Endodermal cell (in vitro differentiated cells): ENCODE data around the gene ANKRD10. TPM values are rescaled to one million over a fixed set of nuclear protein-coding genes. Genes with fewer than 3 reads are reported as not detected.
A peak's percentile ranks its signal among the peaks of the same experiment; 100 is the strongest.

ENCODE experiments used
- DNase-seq: peaks from one replicate; pipeline ENCODE4 v3.0.0-alpha.2; 2017
- H3K27ac ChIP-seq: 2 replicates; pipeline ENCODE4 v1.5.1; 2013; ENCODE audit warnings: mild to moderate bottlenecking, low read depth, low read length, moderate library complexity
- H3K27me3 ChIP-seq: 2 replicates; pipeline ENCODE4 v1.6.1; 2013; ENCODE audit warnings: mild to moderate bottlenecking, low read length, moderate library complexity; ENCODE audit not compliant: insufficient read depth, control insufficient read depth, poor library complexity, severe bottlenecking
- H3K36me3 ChIP-seq: 2 replicates; pipeline ENCODE4 v1.7.0; 2013; ENCODE audit warnings: mild to moderate bottlenecking, low read length, moderate library complexity; ENCODE audit not compliant: control insufficient read depth, insufficient read depth
- H3K4me1 ChIP-seq: one replicate; pipeline ENCODE4 v1.7.0; 2013; ENCODE audit warnings: low read length; ENCODE audit not compliant: control insufficient read depth, insufficient read depth
- H3K4me3 ChIP-seq: 2 replicates; pipeline ENCODE4 v1.5.1; 2013; ENCODE audit warnings: mild to moderate bottlenecking, low read length, moderate library complexity
- H3K9ac ChIP-seq: 2 replicates; pipeline ENCODE4 v1.6.1; 2013; ENCODE audit warnings: mild to moderate bottlenecking, low read length, moderate library complexity; ENCODE audit not compliant: poor library complexity, severe bottlenecking; ENCODE audit errors: extremely low read depth
- H3K9me3 ChIP-seq: 2 replicates; pipeline ENCODE4 v1.6.1; 2013; ENCODE audit warnings: mild to moderate bottlenecking, low read length, moderate library complexity; ENCODE audit not compliant: control insufficient read depth
- H3K27ac Mint-ChIP-seq: 2 replicates; pipeline ENCODE4 v1.8.0; 2020; ENCODE audit warnings: mixed read lengths
- H3K27me3 Mint-ChIP-seq: 2 replicates; pipeline ENCODE4 v1.8.0; 2021; ENCODE audit warnings: mild to moderate bottlenecking, mixed read lengths; ENCODE audit not compliant: insufficient read depth
- H3K36me3 Mint-ChIP-seq: 2 replicates; pipeline ENCODE4 v1.8.0; 2020; ENCODE audit warnings: low read depth, mixed read lengths
- H3K4me1 Mint-ChIP-seq: 2 replicates; pipeline ENCODE4 v1.8.0; 2020; ENCODE audit warnings: mixed read lengths
- H3K4me3 Mint-ChIP-seq: 2 replicates; pipeline ENCODE4 v1.8.0; 2020; ENCODE audit warnings: mild to moderate bottlenecking, moderate library complexity, mixed read lengths
- H3K9me3 Mint-ChIP-seq: 2 replicates; pipeline ENCODE4 v1.8.0; 2020; ENCODE audit warnings: mild to moderate bottlenecking, mixed read lengths
- WGBS, 2 experiments: methylation state at CpG; one replicate each; pipeline versions ENCODE4 v1.1.5 to v1.1.7; 2013; ENCODE audit warnings: missing lambda C conversion rate in 2 of 2, mixed read lengths in 1 of 2; ENCODE audit not compliant: insufficient coverage in 1 of 2, insufficient read length in 1 of 2; 5-methylcytosine and 5-hydroxymethylcytosine counted together
- long read RNA-seq, 4 experiments: library from polyadenylated mRNA in 2 of 4; library from RNA in 1 of 4; library from capped mRNA in 1 of 4; stranded (forward) in 3 of 4; unstranded in 1 of 4; transcript quantifications; one replicate each; pipeline ENCODE4 v2.0.0, GENCODE V29; 2020 to 2021; ENCODE audit warnings: inconsistent platforms in 1 of 4
- polyA plus RNA-seq, 2 experiments: library from polyadenylated mRNA; stranded (reverse); fragments of 50-300 nt; gene quantifications; one replicate each; pipeline ENCODE4 v1.2.3, GENCODE V29; 2013
- total RNA-seq, 2 donors: library from RNA; stranded (reverse); fragmentation: NEBNext Ultra II Directional in 1 of 2; extraction: Animal tissue kit (Norgen Biotek cat#: 25700) in 1 of 2; gene quantifications; 2 replicates in 1 of 2; 3 replicates in 1 of 2; pipeline ENCODE4 v1.2.1, GENCODE V29; 2021
- TF ChIP-seq, protein P1 (sequence below): fragments of 200-600 bp; sonication (generic); conservative IDR thresholded peaks from 2 replicates; pipeline ENCODE4 v1.5.0; 2021; ENCODE audit warnings: antibody characterized with exemption, mild to moderate bottlenecking

ANKRD10 gene
- 100 to 1,000 TPM; 148 to 182 TPM for total RNA-seq
- 145 TPM for polyA plus RNA-seq (2013, experiment 1 of 2)
- polyA plus RNA-seq (2013, experiment 2 of 2): 147 TPM
- long read RNA-seq, experiment 1, transcript ANKRD10-202 (5 exons, 1,193 nt): major isoform, 5 of 26 reads
- long read RNA-seq, experiment 1, partial matches to known transcripts: 7 of 26 reads
- long read RNA-seq, experiment 1, other reads (novel, unspliced or antisense): 12 of 26 reads
- long read RNA-seq, experiment 2, transcript ANKRD10-207 (2 exons, 446 nt): major isoform, 6 of 105 reads
- long read RNA-seq, experiment 2, transcript ANKRD10-201 (6 exons, 2,495 nt): minor isoform, 5 of 105 reads
- long read RNA-seq, experiment 2, partial matches to known transcripts: 28 of 105 reads
- long read RNA-seq, experiment 2, other reads (novel, unspliced or antisense): 62 of 105 reads
- long read RNA-seq, experiment 3, transcript ANKRD10-202 (5 exons, 1,193 nt): minor isoform, 26 of 200 reads
- long read RNA-seq, experiment 3, transcript ANKRD10-201 (6 exons, 2,495 nt): major isoform, 69 of 200 reads
- long read RNA-seq, experiment 3, partial matches to known transcripts: 35 of 200 reads
- long read RNA-seq, experiment 3, other reads (novel, unspliced or antisense): 70 of 200 reads
- long read RNA-seq, experiment 4, transcript ANKRD10-202 (5 exons, 1,193 nt): major isoform, 12 of 55 reads
- long read RNA-seq, experiment 4, partial matches to known transcripts: 16 of 55 reads
- long read RNA-seq, experiment 4, other reads (novel, unspliced or antisense): 24 of 55 reads

DNA sequence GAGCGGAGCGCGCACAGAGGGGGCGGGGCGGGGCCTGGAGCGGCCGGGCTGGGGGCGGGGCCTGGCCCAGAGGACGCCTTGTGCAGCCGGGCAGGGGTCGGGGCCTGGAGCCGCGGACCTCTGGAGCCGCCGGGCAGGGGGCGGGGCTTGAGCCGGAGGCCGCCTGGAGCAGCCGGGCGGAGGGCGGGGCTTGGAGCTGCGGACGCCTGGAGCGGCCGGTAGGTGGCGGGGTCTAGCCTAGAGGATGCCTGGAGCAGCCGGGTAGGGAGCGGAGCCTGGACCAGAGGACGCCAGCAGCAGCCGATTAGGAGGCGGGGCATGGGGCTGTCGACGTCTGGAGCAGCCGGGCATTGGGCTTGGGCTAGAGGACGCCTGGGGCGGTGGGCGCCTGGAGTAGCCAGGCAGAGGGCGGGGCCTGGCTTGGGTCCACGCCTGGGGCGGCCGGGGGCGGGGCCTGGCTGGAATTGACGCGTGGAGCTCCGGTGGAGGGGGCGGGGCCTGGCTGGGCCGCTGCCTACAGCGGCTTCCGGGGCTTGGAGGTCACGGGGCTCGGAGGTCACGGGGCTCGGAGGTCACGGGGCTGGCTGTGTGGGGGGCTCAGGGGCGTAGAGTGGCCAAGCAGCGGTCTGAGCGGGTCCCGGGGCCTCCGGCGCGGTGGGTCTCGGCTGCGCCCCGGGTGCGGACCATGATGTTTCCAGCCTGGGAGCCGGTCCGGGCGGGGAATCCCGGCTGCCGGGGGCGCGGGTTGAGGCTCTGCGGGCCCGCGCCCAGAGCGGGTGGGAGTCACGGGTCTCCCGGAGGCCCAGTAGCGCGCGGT is at the start of gene ANKRD10:
Gene ANKRD10 (minus strand): TSS at position 13 of the 817 bp plus-strand sequence. CDS start 135 bp downstream, outside the sequence.
- 0 to 1% methylated on average over 29 to 81 of the region's 81 CpGs for WGBS, 2 experiments
- Mint-ChIP-seq H3K4me1 (peaks cover 34% of the 10 kb centered on the region), H3K36me3 (peaks cover 14% of the 10 kb centered on the region), H3K9me3 (no peaks in the 10 kb centered on the region), H3K27me3 (no peaks in the 10 kb centered on the region), H3K27ac (peak within 1 kb of the TSS; percentile 96), H3K4me3 (peak within 1 kb of the TSS; percentile 87)
- Histone ChIP-seq H3K27ac (peak within 1 kb of the TSS; percentile 99), H3K9me3 (no peaks in the 10 kb centered on the region), H3K27me3 (no peaks in the 10 kb centered on the region), H3K36me3 (peaks cover 11% of the 10 kb centered on the region), H3K4me1 (no peaks in the 10 kb centered on the region), H3K9ac (peak within 1 kb of the TSS; percentile 95), H3K4me3 (peak within 1 kb of the TSS; percentile 99)
- peak; percentile 100 for DNase-seq
- TF ChIP-seq, protein P1, sequence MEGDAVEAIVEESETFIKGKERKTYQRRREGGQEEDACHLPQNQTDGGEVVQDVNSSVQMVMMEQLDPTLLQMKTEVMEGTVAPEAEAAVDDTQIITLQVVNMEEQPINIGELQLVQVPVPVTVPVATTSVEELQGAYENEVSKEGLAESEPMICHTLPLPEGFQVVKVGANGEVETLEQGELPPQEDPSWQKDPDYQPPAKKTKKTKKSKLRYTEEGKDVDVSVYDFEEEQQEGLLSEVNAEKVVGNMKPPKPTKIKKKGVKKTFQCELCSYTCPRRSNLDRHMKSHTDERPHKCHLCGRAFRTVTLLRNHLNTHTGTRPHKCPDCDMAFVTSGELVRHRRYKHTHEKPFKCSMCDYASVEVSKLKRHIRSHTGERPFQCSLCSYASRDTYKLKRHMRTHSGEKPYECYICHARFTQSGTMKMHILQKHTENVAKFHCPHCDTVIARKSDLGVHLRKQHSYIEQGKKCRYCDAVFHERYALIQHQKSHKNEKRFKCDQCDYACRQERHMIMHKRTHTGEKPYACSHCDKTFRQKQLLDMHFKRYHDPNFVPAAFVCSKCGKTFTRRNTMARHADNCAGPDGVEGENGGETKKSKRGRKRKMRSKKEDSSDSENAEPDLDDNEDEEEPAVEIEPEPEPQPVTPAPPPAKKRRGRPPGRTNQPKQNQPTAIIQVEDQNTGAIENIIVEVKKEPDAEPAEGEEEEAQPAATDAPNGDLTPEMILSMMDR: peak; percentile 91

DNA sequence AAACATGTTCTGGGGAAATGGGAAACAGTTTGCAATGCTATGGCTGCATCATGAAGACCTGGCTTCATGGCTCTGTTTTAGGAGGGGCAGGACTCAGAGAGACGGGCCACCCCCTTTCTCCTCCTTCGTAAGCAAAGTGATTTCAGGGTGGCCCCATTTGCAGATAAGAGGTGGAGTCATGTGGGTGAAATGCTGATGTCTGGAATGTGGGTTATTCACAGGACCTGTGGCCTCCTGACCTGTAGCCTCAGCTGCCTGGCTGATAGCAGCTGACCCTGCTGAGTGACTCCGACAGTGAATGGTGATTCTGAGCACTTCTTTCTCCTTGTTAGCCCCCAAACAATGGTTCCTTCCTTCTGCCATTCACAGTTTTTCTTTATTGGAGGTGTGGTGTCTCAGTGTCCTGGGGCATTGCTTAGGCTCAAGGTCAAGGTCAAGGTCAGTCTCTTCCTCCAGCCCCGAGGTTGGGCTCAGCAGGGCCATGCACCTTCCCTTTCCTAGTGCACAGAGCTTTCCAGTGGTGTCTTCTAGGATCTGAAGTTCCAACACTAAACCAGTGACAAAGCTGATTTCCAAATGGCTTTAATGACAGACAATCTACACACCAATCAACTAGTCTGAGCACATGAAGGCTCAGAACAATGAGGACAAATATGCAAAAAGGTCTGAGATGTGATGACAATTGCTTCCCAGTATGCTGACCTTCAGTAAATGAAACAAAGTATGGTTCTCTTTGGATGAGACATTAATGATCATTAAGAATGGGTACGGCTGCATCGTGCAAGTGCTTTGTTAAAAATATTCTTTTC is 49.6 kb upstream of the ANKRD10 start:
- peaks cover 1% of the 10 kb centered on the region for H3K27me3 Mint-ChIP-seq
- Histone ChIP-seq H3K36me3 (no peaks in the 10 kb centered on the region), H3K9me3 (peaks cover 69% of the 10 kb centered on the region), H3K27me3 (no peaks in the 10 kb centered on the region), H3K4me1 (no peaks in the 10 kb centered on the region), H3K9ac (no peak overlapping the region), H3K4me3 (peak overlapping the region; percentile 16), H3K27ac (no peak overlapping the region)
- no peak overlapping the region for H3K27ac Mint-ChIP-seq
- H3K9me3 Mint-ChIP-seq: peaks cover 64% of the 10 kb centered on the region
- H3K4me3 Mint-ChIP-seq: no peak overlapping the region
- peaks cover 6% of the 10 kb centered on the region for H3K4me1 Mint-ChIP-seq
- WGBS, 2 experiments: 70 to 84% methylated on average over 2 to 5 of the region's 6 CpGs
- peaks cover 1% of the 10 kb centered on the region for H3K36me3 Mint-ChIP-seq
- DNase-seq: no peak
- TF ChIP-seq, protein P1: no peak
